ENCODE data around the gene RAB13. TPM values are rescaled to one million over a fixed set of nuclear protein-coding genes. Genes with fewer than 3 reads are reported as not detected.
A peak's percentile ranks its signal among the peaks of the same experiment; 100 is the strongest.

Gene RAB13
- total and polyA plus RNA-seq, 2 of the 13 experiments (the other 11 are each of a cell fraction or from before 2014, with no cell fraction given) = 15.9 to 24.7 TPM

GRCh38 chr1:153953859-153954365 is 32.2 kb downstream of the RAB13 start (continued):
- TF ChIP-seq ZBTB10 (CRISPR knock-in tag; IDR thresholded peaks at IDR 0.05; ENCODE audit: borderline replicate concordance) (no peak), SIX4 (CRISPR knock-in tag; IDR thresholded peaks at IDR 0.05) (no peak; the same call in 1 of the 2 replicates), HMGA1 (CRISPR knock-in tag; conservative IDR thresholded peaks at IDR 0.05) (no peak), RNF2 (conservative IDR thresholded peaks at IDR 0.05; ENCODE audit: low read depth) (no peak), IRF1 (CRISPR knock-in tag; IDR thresholded peaks at IDR 0.05; ENCODE audit: low read depth) (no peak), KLF16 (CRISPR knock-in tag; IDR thresholded peaks at IDR 0.05) (no peak), CREB3 (CRISPR knock-in tag; IDR thresholded peaks at IDR 0.05) (no peak), POGK (CRISPR knock-in tag; conservative IDR thresholded peaks at IDR 0.05) (no peak), ZNF552 (CRISPR knock-in tag; IDR thresholded peaks at IDR 0.05; ENCODE audit: borderline replicate concordance) (no peak), HOXA5 (CRISPR knock-in tag; IDR thresholded peaks at IDR 0.05) (no peak), PHF21A (CRISPR knock-in tag; IDR thresholded peaks at IDR 0.05) (0 out of 2 replicates have a peak, but pooled peaks have one; percentile 24), SP1 (IDR thresholded peaks at IDR 0.05) (no peak), SP1 (CRISPR knock-in tag; IDR thresholded peaks at IDR 0.05) (no peak), PAF1 (CRISPR knock-in tag; IDR thresholded peaks at IDR 0.05) (no peak), ZNF207 (IDR thresholded peaks at IDR 0.05; ENCODE audit: borderline replicate concordance) (no peak), TBL1XR1 (IDR thresholded peaks at IDR 0.05; ENCODE audit: borderline replicate concordance, low read length, partially characterized antibody) (no peak), ZNF792 (CRISPR knock-in tag; IDR thresholded peaks at IDR 0.05) (peak; percentile 49; the same call in 1 of the 2 replicates), CBX5 (CRISPR knock-in tag; IDR thresholded peaks at IDR 0.05; ENCODE audit: borderline replicate concordance) (no peak), SALL1 (CRISPR knock-in tag; IDR thresholded peaks at IDR 0.05) (peak; percentile 75), EP300 (IDR thresholded peaks at IDR 0.05; ENCODE audit: low read depth in 2 of 2, low read length in 2 of 2) (no peak), EP300 (CRISPR knock-in tag; IDR thresholded peaks at IDR 0.05; ENCODE audit: borderline replicate concordance) (peak; percentile 30; the same call in 1 of the 2 replicates), EZH2 (conservative IDR thresholded peaks at IDR 0.05; ENCODE audit: low read depth, low read length) (no peak), ZFP36 (IDR thresholded peaks at IDR 0.05; ENCODE audit: borderline replicate concordance, low read depth, low read length, partially characterized antibody) (no peak), ZBTB7B (CRISPR knock-in tag; IDR thresholded peaks at IDR 0.05) (peak; percentile 72), PITX1 (CRISPR knock-in tag; IDR thresholded peaks at IDR 0.05) (peak; percentile 79; the same call in 1 of the 2 replicates), FOXK2 (IDR thresholded peaks at IDR 0.05) (peak; percentile 86; the same call in 1 of the 2 replicates), FOXJ3 (CRISPR knock-in tag; IDR thresholded peaks at IDR 0.05; ENCODE audit: borderline replicate concordance) (no peak)
